Activated naive CD4-positive, alpha-beta T cell treated with anti-CD3 and anti-CD28 coated beads for 36 hours (primary cell): ENCODE data around the gene NUP155. TPM values are rescaled to one million over a fixed set of nuclear protein-coding genes. Genes with fewer than 3 reads are reported as not detected.
"Not testable (repeated sequence)": the region's sequence is repeated elsewhere in the genome, so short reads cannot be mapped to it uniquely, and the experiment has no call there.

ENCODE experiments used
- CTCF ChIA-PET: fragments of 350-600 bp; sonication (Branson Sonifier 250); formaldehyde crosslinking; loops from one replicate; lab custom pipeline; 2021; ENCODE audit warnings: antibody characterized with exemption; lab: Charles Lee
- DNase-seq: peaks from one replicate; pipeline ENCODE4 v3.0.0-alpha.2; 2020
- H3K27ac Mint-ChIP-seq: one replicate; pipeline ENCODE4 v1.8.0; 2021; ENCODE audit warnings: mild to moderate bottlenecking, mixed read lengths
- H3K27me3 Mint-ChIP-seq: one replicate; pipeline ENCODE4 v1.8.0; 2021; ENCODE audit warnings: low read depth, mixed read lengths
- H3K36me3 Mint-ChIP-seq: one replicate; pipeline ENCODE4 v1.8.0; 2021; ENCODE audit warnings: low read depth, mixed read lengths
- H3K4me1 Mint-ChIP-seq: one replicate; pipeline ENCODE4 v1.8.0; 2021; ENCODE audit warnings: low read depth, mixed read lengths
- H3K4me3 Mint-ChIP-seq: one replicate; pipeline ENCODE4 v1.8.0; 2021; ENCODE audit warnings: mild to moderate bottlenecking, moderate library complexity, mixed read lengths
- H3K9me3 Mint-ChIP-seq: one replicate; pipeline ENCODE4 v1.8.0; 2021; ENCODE audit warnings: mixed read lengths
- intact Hi-C: fragments of 100-400 bp; cut with micrococcal nuclease; formaldehyde crosslinking; loops from one replicate; pipeline ENCODE4 v1.15.1; 2023
- total RNA-seq, 2 experiments: library from RNA; stranded (reverse); gene quantifications; one replicate each; pipeline ENCODE4 v1.2.3, GENCODE V29; 2021

The NUP155 gene
- total RNA-seq, 2 experiments from 2014 or later, result 79.2 to 87.8 TPM

GRCh38 chr5:37342741-37343140 lies 28.2 kb downstream of the NUP155 start:
- H3K27me3 Mint-ChIP-seq, intact Hi-C loops, CTCF ChIA-PET, H3K4me3 Mint-ChIP-seq, DNase-seq, H3K27ac Mint-ChIP-seq, H3K4me1 Mint-ChIP-seq, H3K9me3 Mint-ChIP-seq: not testable (repeated sequence)
- H3K36me3 Mint-ChIP-seq, result peaks cover 40% of the 10 kb centered on the region

GRCh38 chr5:37334754-37335153 lies 36.2 kb downstream of the NUP155 start:
- H3K4me1 Mint-ChIP-seq, H3K9me3 Mint-ChIP-seq, DNase-seq, CTCF ChIA-PET, H3K4me3 Mint-ChIP-seq, H3K27ac Mint-ChIP-seq, H3K27me3 Mint-ChIP-seq: not testable (repeated sequence)
- intact Hi-C loops, result loop anchor here (10.0 kb wide), 1 partner anchor 290 kb away; no protein-coding TSS in a partner anchor
- H3K36me3 Mint-ChIP-seq, result peaks cover 32% of the 10 kb centered on the region

GRCh38 chr5:37326536-37326935 lies 44.4 kb downstream of the NUP155 start:
- CTCF ChIA-PET, result interaction anchor here (0.7 to 0.9 kb wide), 2 partner anchors 10 to 43 kb away, joined by 3 read pairs; no protein-coding TSS in a partner anchor

DNA sequence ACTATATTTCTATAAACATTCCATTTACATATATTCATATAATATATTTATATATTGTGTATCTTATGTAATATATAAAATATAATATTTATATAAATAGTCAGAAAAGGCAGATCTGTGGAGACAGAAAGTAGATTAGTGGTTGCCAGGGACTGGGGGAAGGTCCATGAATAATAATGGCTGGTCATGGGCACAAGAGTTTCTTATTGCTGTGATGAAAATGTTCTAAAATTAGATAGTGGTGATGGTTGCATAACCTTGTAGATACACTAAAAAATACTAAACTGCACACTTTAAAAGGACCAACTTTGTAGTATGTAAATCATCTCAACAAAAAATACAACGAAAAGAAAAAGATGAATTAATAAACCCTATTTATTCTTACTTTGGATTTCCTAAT lies 47.3 kb downstream of the NUP155 start:
- no peaks in the 10 kb centered on the region for H3K4me1 Mint-ChIP-seq
- CTCF ChIA-PET, result interaction anchor here (0.6 kb wide), 1 partner anchor 22 kb away, joined by 3 read pairs; no protein-coding TSS in a partner anchor
- H3K36me3 Mint-ChIP-seq, result peaks cover 51% of the 10 kb centered on the region
- no peak for DNase-seq
- H3K4me3 Mint-ChIP-seq, result no peak overlapping the region
- H3K27me3 Mint-ChIP-seq, result no peaks in the 10 kb centered on the region
- H3K27ac Mint-ChIP-seq, result no peak overlapping the region
- no peaks in the 10 kb centered on the region for H3K9me3 Mint-ChIP-seq
- intact Hi-C loops, result no loop called here

More at GRCh38 chr5:37326536-37326935, 44.4 kb downstream of the NUP155 start:
- intact Hi-C loops, result no loop called here
- H3K27me3 Mint-ChIP-seq, result no peaks in the 10 kb centered on the region
- H3K4me3 Mint-ChIP-seq, result no peak overlapping the region
- H3K4me1 Mint-ChIP-seq, result no peaks in the 10 kb centered on the region
- no peak for DNase-seq
- H3K27ac Mint-ChIP-seq, result no peak overlapping the region
- H3K9me3 Mint-ChIP-seq, result no peaks in the 10 kb centered on the region
- peaks cover 44% of the 10 kb centered on the region for H3K36me3 Mint-ChIP-seq

DNA sequence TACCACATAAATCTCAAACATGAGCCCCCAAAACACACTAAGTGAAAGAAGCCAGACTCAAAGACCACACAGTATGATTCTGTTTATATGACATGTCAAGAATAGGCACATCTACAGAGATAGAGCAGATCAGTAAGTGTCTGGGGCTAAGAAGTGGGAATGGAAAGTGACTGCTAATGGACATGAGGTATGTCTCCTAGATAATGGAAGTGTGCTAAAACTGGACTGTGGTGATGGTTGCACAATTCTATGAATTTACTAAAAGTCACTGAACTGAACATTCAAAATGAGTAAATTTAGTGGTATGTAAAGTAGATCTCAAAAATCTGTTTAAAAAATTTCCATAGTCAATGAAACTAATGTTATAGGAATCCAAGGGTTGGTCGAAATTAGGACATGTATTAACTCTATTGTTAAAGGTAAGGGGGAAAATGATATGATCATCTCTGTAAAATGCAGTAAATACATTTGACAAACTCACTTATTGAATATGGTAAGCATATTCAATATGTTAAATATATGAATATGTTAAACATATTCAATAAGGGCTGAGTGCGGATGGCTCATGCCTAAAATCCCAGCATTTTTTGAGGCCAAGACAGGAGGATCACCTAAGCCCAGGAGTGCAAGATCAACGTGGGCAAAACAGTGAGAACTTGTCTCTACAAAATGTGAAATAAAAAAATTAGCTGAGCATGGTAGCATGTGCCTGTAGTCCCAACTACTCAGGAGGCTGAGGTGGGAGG lies 51.7 kb downstream of the NUP155 start:
- H3K4me3 Mint-ChIP-seq, result no peak overlapping the region
- intact Hi-C loops, result no loop called here
- no peaks in the 10 kb centered on the region for H3K27me3 Mint-ChIP-seq
- H3K36me3 Mint-ChIP-seq, result peaks cover 54% of the 10 kb centered on the region
- H3K4me1 Mint-ChIP-seq, result no peaks in the 10 kb centered on the region
- CTCF ChIA-PET, result interaction anchor here (0.7 kb wide), 1 partner anchor 71 kb away, joined by 3 read pairs; no protein-coding TSS in a partner anchor
- no peak overlapping the region for H3K27ac Mint-ChIP-seq
- no peak for DNase-seq
- no peaks in the 10 kb centered on the region for H3K9me3 Mint-ChIP-seq

DNA sequence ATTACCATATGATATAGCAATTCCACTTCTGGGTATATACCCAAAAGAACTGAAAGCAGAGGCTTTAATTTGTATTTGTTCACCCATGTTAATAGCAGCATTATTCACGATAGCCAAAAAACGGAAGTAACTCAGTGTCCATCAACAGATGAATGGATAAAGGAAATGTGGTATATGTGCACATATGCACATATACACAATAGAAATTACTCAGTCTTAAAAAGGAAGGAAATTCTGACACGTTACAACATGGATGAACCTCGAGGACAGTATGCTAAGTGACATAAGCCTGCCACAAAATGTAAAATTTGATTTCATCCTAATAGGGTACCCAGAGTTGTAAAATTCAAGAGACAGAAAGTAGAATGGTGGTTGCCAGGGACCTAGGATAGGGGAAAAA lies 54.9 kb downstream of the NUP155 start:
- DNase-seq, result no peak
- H3K9me3 Mint-ChIP-seq, result no peaks in the 10 kb centered on the region
- H3K27ac Mint-ChIP-seq, result no peak overlapping the region
- peaks cover 57% of the 10 kb centered on the region for H3K36me3 Mint-ChIP-seq
- no peak overlapping the region for H3K4me3 Mint-ChIP-seq
- H3K4me1 Mint-ChIP-seq, result no peaks in the 10 kb centered on the region
- no peaks in the 10 kb centered on the region for H3K27me3 Mint-ChIP-seq
- intact Hi-C loops, result no loop called here
- CTCF ChIA-PET, result interaction anchor here (0.6 kb wide), 1 partner anchor 158 kb away, joined by 3 read pairs; no protein-coding TSS in a partner anchor

- no peaks in the 10 kb centered on the region for H3K4me1 Mint-ChIP-seq
- H3K36me3 Mint-ChIP-seq, result peaks cover 39% of the 10 kb centered on the region
- no peak overlapping the region for H3K27ac Mint-ChIP-seq
- CTCF ChIA-PET, result no interaction called here
- no peak for DNase-seq
- intact Hi-C loops, result no loop called here
- no peaks in the 10 kb centered on the region for H3K9me3 Mint-ChIP-seq
- no peak overlapping the region for H3K4me3 Mint-ChIP-seq
- H3K27me3 Mint-ChIP-seq, result no peaks in the 10 kb centered on the region
These were observed 60.5 kb downstream of the NUP155 start for GRCh38 chr5:37310360-37310759.

- H3K36me3 Mint-ChIP-seq, result peaks cover 35% of the 10 kb centered on the region
- no peaks in the 10 kb centered on the region for H3K9me3 Mint-ChIP-seq
- no peaks in the 10 kb centered on the region for H3K4me1 Mint-ChIP-seq
- CTCF ChIA-PET, result interaction anchor here (0.6 to 0.9 kb wide), 2 partner anchors 17 to 29 kb away, joined by 3 to 6 read pairs; no protein-coding TSS in a partner anchor
- no peak overlapping the region for H3K27ac Mint-ChIP-seq
- no peak for DNase-seq
- H3K4me3 Mint-ChIP-seq, result no peak overlapping the region
- H3K27me3 Mint-ChIP-seq, result no peaks in the 10 kb centered on the region
- intact Hi-C loops, result loop anchor here (5.0 kb wide), 1 partner anchor 44 kb away; no protein-coding TSS in a partner anchor
These were observed 62.1 kb downstream of the NUP155 start for GRCh38 chr5:37308793-37309192.

DNA sequence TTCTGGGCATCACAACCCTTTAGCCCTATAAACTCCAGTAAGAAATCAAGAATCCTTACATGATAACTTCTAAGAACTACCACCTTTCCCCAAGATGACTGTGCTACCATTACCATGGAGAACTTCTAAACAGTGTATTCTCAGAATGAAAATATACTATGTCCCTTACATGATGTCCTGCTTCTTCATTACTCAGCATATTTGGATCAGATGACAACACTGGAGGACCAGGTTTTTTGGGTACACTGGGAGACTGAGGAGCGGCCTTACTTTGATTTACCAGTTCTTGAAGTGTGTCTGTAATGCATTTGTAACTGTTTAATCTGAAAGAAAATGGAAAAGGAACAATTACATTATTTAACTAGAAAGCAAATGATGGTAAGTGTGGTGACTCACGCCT lies 66.0 kb downstream of the NUP155 start:
- Mint-ChIP-seq H3K4me3 (no peak overlapping the region), H3K4me1 (no peaks in the 10 kb centered on the region), H3K27me3 (no peaks in the 10 kb centered on the region), H3K27ac (no peak overlapping the region), H3K9me3 (no peaks in the 10 kb centered on the region), H3K36me3 (peaks cover 34% of the 10 kb centered on the region)
- intact Hi-C loops, result loop anchor here (5.0 kb wide), 1 partner anchor 47 kb away; no protein-coding TSS in a partner anchor
- no peak for DNase-seq
- CTCF ChIA-PET, result no interaction called here

GRCh38 chr5:37296313-37296712 lies 74.6 kb downstream of the NUP155 start:
- not testable (repeated sequence) for DNase-seq

DNA sequence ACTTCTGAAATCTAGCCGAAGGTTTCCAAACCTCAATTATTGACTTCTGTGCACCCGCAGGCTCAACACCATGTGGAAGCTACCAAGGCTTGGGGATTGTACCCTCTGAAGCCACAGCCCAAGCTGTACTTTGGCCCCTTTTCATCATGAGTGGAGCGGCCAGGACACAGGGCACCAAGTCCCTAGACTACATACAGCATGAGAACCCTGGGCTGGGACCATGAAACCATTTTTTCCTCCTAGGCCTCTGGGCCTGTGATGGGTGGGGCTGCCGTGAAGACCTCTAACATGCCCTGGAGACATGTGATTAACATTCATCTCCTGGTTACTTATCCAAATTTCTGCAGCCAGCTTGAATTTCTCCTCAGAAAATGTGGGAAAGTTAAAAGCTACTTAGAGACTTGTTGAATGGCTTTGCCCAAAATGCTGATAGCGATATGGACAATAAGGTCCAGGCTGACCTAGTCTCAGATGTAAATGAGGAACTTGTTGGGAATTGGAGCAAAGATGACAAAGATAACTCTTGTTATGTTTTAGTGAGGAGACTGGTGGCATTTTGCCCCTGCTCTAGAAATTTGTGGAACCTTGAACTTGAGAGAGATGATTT lies 87.6 kb downstream of the NUP155 start:
- Mint-ChIP-seq H3K36me3 (peaks cover 21% of the 10 kb centered on the region), H3K4me1 (no peaks in the 10 kb centered on the region), H3K9me3 (peaks cover 27% of the 10 kb centered on the region), H3K27ac (no peak overlapping the region), H3K27me3 (peaks cover 4% of the 10 kb centered on the region), H3K4me3 (no peak overlapping the region)
- no peak for DNase-seq
- CTCF ChIA-PET, result interaction anchor here (0.6 kb wide), 1 partner anchor 382 kb away, joined by 3 read pairs; no protein-coding TSS in a partner anchor
- intact Hi-C loops, result no loop called here

More at GRCh38 chr5:37296313-37296712, 74.6 kb downstream of the NUP155 start:
- H3K36me3 Mint-ChIP-seq, result peaks cover 37% of the 10 kb centered on the region
- H3K27me3 Mint-ChIP-seq, CTCF ChIA-PET, H3K4me1 Mint-ChIP-seq, H3K4me3 Mint-ChIP-seq, intact Hi-C loops, H3K9me3 Mint-ChIP-seq, H3K27ac Mint-ChIP-seq: not testable (repeated sequence)

DNA sequence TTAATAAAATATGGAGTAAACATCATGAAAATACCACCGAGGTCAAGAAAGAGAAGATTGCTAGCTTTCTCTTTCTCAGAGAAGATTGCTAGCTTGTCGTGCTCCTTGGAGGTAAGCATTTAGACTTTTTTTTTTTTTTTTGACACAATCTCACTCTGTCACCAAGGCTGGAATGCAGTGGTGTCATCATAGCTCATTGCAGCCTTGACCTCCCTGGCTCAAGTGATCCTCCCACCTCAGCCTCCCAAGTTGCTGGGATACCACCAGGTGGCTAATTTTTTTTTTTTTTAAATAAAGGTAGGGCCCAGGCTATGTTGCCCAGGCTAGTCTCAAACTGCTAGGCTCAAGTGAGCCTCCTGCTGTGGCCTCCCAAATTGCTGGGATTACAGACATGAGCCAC lies 95.4 kb downstream of the NUP155 start:
- no peaks in the 10 kb centered on the region for H3K4me1 Mint-ChIP-seq
- no peak for DNase-seq
- CTCF ChIA-PET, result no interaction called here
- no peak overlapping the region for H3K4me3 Mint-ChIP-seq
- no peak overlapping the region for H3K27ac Mint-ChIP-seq
- peaks cover 1% of the 10 kb centered on the region for H3K36me3 Mint-ChIP-seq
- intact Hi-C loops, result no loop called here
- peaks cover 10% of the 10 kb centered on the region for H3K9me3 Mint-ChIP-seq
- H3K27me3 Mint-ChIP-seq, result no peaks in the 10 kb centered on the region
